ENCODE data around the gene GABRB1.
A peak's percentile ranks its signal among the peaks of the same experiment; 100 is the strongest.

GABRB1 gene

DNA sequence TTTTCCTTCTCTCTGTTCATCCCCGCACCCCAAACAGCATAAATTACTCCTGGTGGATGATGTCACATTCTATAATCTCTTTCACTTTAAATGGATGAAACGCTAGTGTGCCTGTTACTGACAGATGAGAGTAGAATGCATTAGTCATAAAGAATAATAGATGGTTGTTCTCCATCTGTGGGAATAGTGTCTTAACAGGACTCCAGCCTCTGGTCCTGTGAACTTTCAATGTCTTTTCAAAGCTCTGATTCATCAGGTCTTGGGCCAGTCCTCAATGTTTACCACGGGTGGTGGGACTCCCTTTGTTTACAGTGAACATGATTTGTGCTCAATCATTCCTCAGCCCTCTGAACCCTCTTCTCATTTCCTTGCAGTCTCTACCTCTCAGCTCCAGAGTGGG, 182.6 kb downstream of the GABRB1 start:
- in situ Hi-C loops (cut with MboI; ENCODE audit: low sequenced_read_pairs): no loop called here
- no peaks in the 10 kb centered on the region for H3K27me3 ChIP-seq (ENCODE audit: low read depth)
- DNase-seq (ENCODE audit: low spot score in 2 of 2): no peak
- no peaks in the 10 kb centered on the region for H3K9me3 ChIP-seq
- H3K36me3 ChIP-seq (replicated peaks): no peaks in the 10 kb centered on the region
- H3K4me3 ChIP-seq: no peak overlapping the region
- H3K4me1 ChIP-seq: 0 out of 2 replicates have a peak, but pooled peaks cover 2% of the 10 kb centered on the region

GRCh38 chr4:47215759-47216158, 184.4 kb downstream of the GABRB1 start:
- H3K4me3 ChIP-seq: no peak overlapping the region
- in situ Hi-C loops (cut with MboI; ENCODE audit: low sequenced_read_pairs): no loop called here
- no peaks in the 10 kb centered on the region for H3K36me3 ChIP-seq (replicated peaks)
- DNase-seq (ENCODE audit: low spot score in 2 of 2): no peak
- H3K4me1 ChIP-seq: 0 out of 2 replicates have a peak, but pooled peaks cover 2% of the 10 kb centered on the region
- H3K27me3 ChIP-seq (ENCODE audit: low read depth): no peaks in the 10 kb centered on the region; the same call in 1 of the 2 replicates
- H3K9me3 ChIP-seq: no peaks in the 10 kb centered on the region

- Histone ChIP-seq H3K4me3 (no peak overlapping the region), H3K9me3 (no peaks in the 10 kb centered on the region), H3K27me3 (ENCODE audit: low read depth) (no peaks in the 10 kb centered on the region; the same call in 1 of the 2 replicates), H3K36me3 (replicated peaks) (no peaks in the 10 kb centered on the region), H3K4me1 (0 out of 2 replicates have a peak, but pooled peaks cover 2% of the 10 kb centered on the region)
- no peak for DNase-seq (ENCODE audit: low spot score in 2 of 2)
- in situ Hi-C loops (cut with MboI; ENCODE audit: low sequenced_read_pairs): no loop called here
Measured at GRCh38 chr4:47217291-47217690, 185.9 kb downstream of the GABRB1 start.

- Histone ChIP-seq H3K4me3 (no peak overlapping the region), H3K4me1 (0 out of 2 replicates have a peak, but pooled peaks cover 2% of the 10 kb centered on the region), H3K27me3 (ENCODE audit: low read depth) (no peaks in the 10 kb centered on the region; the same call in 1 of the 2 replicates), H3K36me3 (replicated peaks) (no peaks in the 10 kb centered on the region), H3K9me3 (no peaks in the 10 kb centered on the region)
- in situ Hi-C loops (cut with MboI; ENCODE audit: low sequenced_read_pairs): no loop called here
- no peak for DNase-seq (ENCODE audit: low spot score in 2 of 2)
Measured at GRCh38 chr4:47217884-47218283, 186.5 kb downstream of the GABRB1 start.

- Histone ChIP-seq H3K4me1 (0 out of 2 replicates have a peak, but pooled peaks cover 2% of the 10 kb centered on the region), H3K4me3 (no peak overlapping the region), H3K27me3 (ENCODE audit: low read depth) (no peaks in the 10 kb centered on the region; the same call in 1 of the 2 replicates), H3K36me3 (replicated peaks) (no peaks in the 10 kb centered on the region), H3K9me3 (no peaks in the 10 kb centered on the region)
- in situ Hi-C loops (cut with MboI; ENCODE audit: low sequenced_read_pairs): no loop called here
- no peak for DNase-seq (ENCODE audit: low spot score in 2 of 2)
Measured at GRCh38 chr4:47218631-47219030, 187.3 kb downstream of the GABRB1 start.

GRCh38 chr4:47219586-47219985, 188.2 kb downstream of the GABRB1 start:
- Histone ChIP-seq H3K27me3 (ENCODE audit: low read depth) (no peaks in the 10 kb centered on the region; the same call in 1 of the 2 replicates), H3K4me1 (0 out of 2 replicates have a peak, but pooled peaks cover 2% of the 10 kb centered on the region), H3K9me3 (no peaks in the 10 kb centered on the region), H3K36me3 (replicated peaks) (no peaks in the 10 kb centered on the region), H3K4me3 (no peak overlapping the region)
- no peak for DNase-seq (ENCODE audit: low spot score in 2 of 2)
- in situ Hi-C loops (cut with MboI; ENCODE audit: low sequenced_read_pairs): no loop called here

DNA sequence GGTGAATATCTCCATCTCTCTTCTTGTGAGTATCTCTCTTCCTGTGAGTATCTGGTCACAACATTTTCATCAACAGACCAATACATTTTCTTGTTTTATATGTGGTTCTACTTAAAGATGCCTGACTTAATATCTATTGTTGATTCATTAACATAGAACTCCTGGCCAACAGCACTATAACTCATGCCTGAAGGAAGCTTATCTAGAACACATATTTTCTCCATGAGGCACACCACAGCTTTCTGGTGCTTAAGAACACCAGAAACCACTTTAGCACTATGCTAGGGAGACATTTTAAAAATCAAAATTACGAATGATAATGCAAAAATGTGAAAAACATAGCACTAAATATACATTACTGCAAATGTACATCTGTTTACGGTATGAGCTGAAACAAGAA, 190.4 kb downstream of the GABRB1 start:
- no peak for DNase-seq (ENCODE audit: low spot score in 2 of 2)
- in situ Hi-C loops (cut with MboI; ENCODE audit: low sequenced_read_pairs): no loop called here
- H3K4me1 ChIP-seq: 0 out of 2 replicates have a peak, but pooled peaks cover 2% of the 10 kb centered on the region
- H3K27me3 ChIP-seq (ENCODE audit: low read depth): no peaks in the 10 kb centered on the region; the same call in 1 of the 2 replicates
- no peaks in the 10 kb centered on the region for H3K9me3 ChIP-seq
- H3K36me3 ChIP-seq (replicated peaks): no peaks in the 10 kb centered on the region
- H3K4me3 ChIP-seq: no peak overlapping the region

GRCh38 chr4:47222276-47222675, 190.9 kb downstream of the GABRB1 start:
- in situ Hi-C loops (cut with MboI; ENCODE audit: low sequenced_read_pairs): no loop called here
- Histone ChIP-seq H3K4me3 (no peak overlapping the region), H3K9me3 (no peaks in the 10 kb centered on the region), H3K4me1 (0 out of 2 replicates have a peak, but pooled peaks cover 2% of the 10 kb centered on the region), H3K27me3 (ENCODE audit: low read depth) (no peaks in the 10 kb centered on the region; the same call in 1 of the 2 replicates), H3K36me3 (replicated peaks) (no peaks in the 10 kb centered on the region)
- DNase-seq (ENCODE audit: low spot score in 2 of 2): no peak

DNA sequence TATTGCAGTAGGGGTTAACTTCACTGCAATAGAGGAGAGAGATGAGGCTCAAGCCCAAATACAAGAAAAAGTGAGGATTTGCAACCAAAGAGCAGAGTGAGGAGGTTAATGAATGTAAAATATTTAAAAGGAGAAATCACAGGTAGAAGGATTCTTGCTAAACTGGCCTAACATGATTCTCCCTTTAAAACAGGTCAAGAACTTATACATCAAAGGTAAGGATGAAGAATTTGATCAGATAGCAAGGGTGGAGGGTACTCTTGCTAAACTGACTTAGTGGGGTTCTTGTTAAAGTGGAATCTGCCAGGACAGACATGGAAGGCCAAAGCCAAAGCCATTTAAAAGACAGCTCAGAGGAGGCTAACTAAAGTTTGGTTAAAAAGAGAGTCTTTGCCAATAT, 193.0 kb downstream of the GABRB1 start:
- H3K36me3 ChIP-seq (replicated peaks): no peaks in the 10 kb centered on the region
- in situ Hi-C loops (cut with MboI; ENCODE audit: low sequenced_read_pairs): no loop called here
- no peaks in the 10 kb centered on the region for H3K9me3 ChIP-seq
- H3K4me3 ChIP-seq: no peak overlapping the region
- DNase-seq (ENCODE audit: low spot score in 2 of 2): no peak
- H3K4me1 ChIP-seq: no peaks in the 10 kb centered on the region
- no peaks in the 10 kb centered on the region; the same call in 1 of the 2 replicates for H3K27me3 ChIP-seq (ENCODE audit: low read depth)

GRCh38 chr4:47235721-47236120, 204.4 kb downstream of the GABRB1 start:
- in situ Hi-C loops (cut with MboI; ENCODE audit: low sequenced_read_pairs): no loop called here
- Histone ChIP-seq H3K4me1 (peaks cover 13% of the 10 kb centered on the region), H3K4me3 (no peak overlapping the region), H3K27me3 (ENCODE audit: low read depth) (no peaks in the 10 kb centered on the region), H3K9me3 (no peaks in the 10 kb centered on the region), H3K36me3 (replicated peaks) (no peaks in the 10 kb centered on the region)
- DNase-seq (ENCODE audit: low spot score in 2 of 2): no peak

DNA sequence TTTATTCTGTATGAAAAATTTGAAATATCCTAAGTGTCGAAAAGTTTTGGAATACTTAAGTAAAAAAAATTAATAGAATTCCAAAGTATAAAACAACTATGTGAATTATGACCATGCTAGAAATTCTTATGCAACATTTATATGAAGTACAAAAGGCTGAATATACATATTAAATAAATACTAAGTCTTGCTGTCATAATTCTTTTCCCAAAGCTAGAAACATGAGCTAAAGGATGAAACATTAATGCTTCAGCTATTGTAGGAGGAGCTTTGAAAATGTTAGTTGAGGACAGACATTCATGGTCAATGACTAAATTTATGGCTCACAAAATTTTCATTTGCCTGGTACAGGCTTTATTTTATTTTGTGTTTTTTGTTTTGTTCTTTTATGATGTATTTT, 207.3 kb downstream of the GABRB1 start:
- H3K27me3 ChIP-seq (ENCODE audit: low read depth): no peaks in the 10 kb centered on the region
- in situ Hi-C loops (cut with MboI; ENCODE audit: low sequenced_read_pairs): no loop called here
- DNase-seq (ENCODE audit: low spot score in 2 of 2): no peak
- no peaks in the 10 kb centered on the region for H3K9me3 ChIP-seq
- H3K4me3 ChIP-seq: no peak overlapping the region
- no peaks in the 10 kb centered on the region for H3K36me3 ChIP-seq (replicated peaks)
- H3K4me1 ChIP-seq: peaks cover 13% of the 10 kb centered on the region

DNA sequence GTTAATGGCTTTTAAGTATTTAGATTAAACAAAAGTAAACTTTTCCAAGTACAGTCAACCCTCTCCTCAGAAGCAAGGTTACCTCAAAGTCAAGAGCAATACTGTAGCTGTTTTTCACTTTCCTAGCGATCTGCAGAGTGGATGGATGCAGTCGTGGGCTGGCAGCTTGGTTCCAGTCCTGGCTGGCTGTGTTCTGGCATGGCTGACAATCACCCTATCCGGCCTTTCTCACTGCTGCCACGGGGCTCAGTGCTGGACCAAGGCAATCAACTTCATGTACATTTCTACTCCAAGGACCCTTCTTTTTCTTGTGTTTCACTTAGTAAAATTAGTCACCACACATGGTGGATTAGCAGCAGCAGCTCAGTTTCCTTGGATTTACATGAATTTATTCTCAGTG, 208.3 kb downstream of the GABRB1 start:
- Histone ChIP-seq H3K27me3 (ENCODE audit: low read depth) (no peaks in the 10 kb centered on the region), H3K4me1 (peaks cover 10% of the 10 kb centered on the region), H3K4me3 (no peak overlapping the region), H3K36me3 (replicated peaks) (no peaks in the 10 kb centered on the region), H3K9me3 (no peaks in the 10 kb centered on the region)
- in situ Hi-C loops (cut with MboI; ENCODE audit: low sequenced_read_pairs): no loop called here
- no peak for DNase-seq (ENCODE audit: low spot score in 2 of 2)

- in situ Hi-C loops (cut with MboI; ENCODE audit: low sequenced_read_pairs): no loop called here
- Histone ChIP-seq H3K27me3 (ENCODE audit: low read depth) (no peaks in the 10 kb centered on the region), H3K4me3 (no peak overlapping the region), H3K9me3 (no peaks in the 10 kb centered on the region), H3K36me3 (replicated peaks) (no peaks in the 10 kb centered on the region), H3K4me1 (no peaks in the 10 kb centered on the region)
- DNase-seq (ENCODE audit: low spot score in 2 of 2): peak in 1 of 2 experiments; percentile 20
Measured at GRCh38 chr4:47251348-47252135, 220.2 kb downstream of the GABRB1 start.

DNA sequence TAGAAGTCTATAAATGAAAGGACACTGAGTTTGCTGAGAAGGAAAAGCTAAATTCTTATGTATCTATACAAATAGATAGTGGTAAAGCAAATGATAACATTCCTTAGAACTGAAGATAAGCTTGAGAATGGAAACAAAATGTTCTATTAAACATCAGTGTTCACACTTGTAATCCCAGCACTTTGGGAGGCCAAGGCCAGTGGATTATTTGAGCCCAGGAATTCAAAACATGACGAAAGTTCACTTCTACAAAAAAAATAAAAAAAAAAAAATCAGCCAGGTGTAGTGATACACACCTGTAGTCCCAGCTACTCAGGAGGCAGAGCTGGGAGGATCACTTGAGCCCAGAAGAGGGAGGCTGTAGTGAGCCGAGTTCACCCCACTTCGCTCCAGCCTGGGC, 232.4 kb downstream of the GABRB1 start:
- no peaks in the 10 kb centered on the region for H3K9me3 ChIP-seq
- no peaks in the 10 kb centered on the region for H3K27me3 ChIP-seq (ENCODE audit: low read depth)
- in situ Hi-C loops (cut with MboI; ENCODE audit: low sequenced_read_pairs): no loop called here
- no peak overlapping the region for H3K4me3 ChIP-seq
- H3K4me1 ChIP-seq: peaks cover 6% of the 10 kb centered on the region; the same call in 1 of the 2 replicates
- no peaks in the 10 kb centered on the region for H3K36me3 ChIP-seq (replicated peaks)
- no peak for DNase-seq (ENCODE audit: low spot score in 2 of 2)
